ENCODE results near the gene ZNF473.

ZNF473 gene

GRCh38 chr19:50025794-50026549 is at the start of gene ZNF473:
Gene ZNF473 (plus strand): TSS chr19:50026005. CDS start chr19:50031083, 5,078 bp downstream.
- DNase-seq (ENCODE audit: low spot score), result peak; percentile 74

GRCh38 chr19:49976496-49976895 is 49.3 kb upstream of the ZNF473 start:
- no peak for DNase-seq (ENCODE audit: low spot score)

- no peak for DNase-seq (ENCODE audit: low spot score)
These were observed 48.7 kb upstream of the ZNF473 start for GRCh38 chr19:49977076-49977475.

GRCh38 chr19:49977881-49978280 is 47.9 kb upstream of the ZNF473 start:
- DNase-seq (ENCODE audit: low spot score), result no peak

GRCh38 chr19:49978324-49978723 is 47.5 kb upstream of the ZNF473 start:
- DNase-seq (ENCODE audit: low spot score), result no peak

- DNase-seq (ENCODE audit: low spot score), result no peak
These were observed 43.9 kb upstream of the ZNF473 start for GRCh38 chr19:49981603-49982593.

- peak; percentile 64 for DNase-seq (ENCODE audit: low spot score)
These were observed 42.1 kb upstream of the ZNF473 start for GRCh38 chr19:49983645-49984229.

- DNase-seq (ENCODE audit: low spot score), result no peak
These were observed 41.3 kb upstream of the ZNF473 start for GRCh38 chr19:49984491-49984890.

- no peak for DNase-seq (ENCODE audit: low spot score)
These were observed 39.9 kb upstream of the ZNF473 start for GRCh38 chr19:49985871-49986270.

GRCh38 chr19:49986354-49986753 is 39.5 kb upstream of the ZNF473 start:
- DNase-seq (ENCODE audit: low spot score), result no peak

GRCh38 chr19:49987159-49987698 is 38.6 kb upstream of the ZNF473 start:
- peak; percentile 67 for DNase-seq (ENCODE audit: low spot score)

GRCh38 chr19:49988007-49988406 is 37.8 kb upstream of the ZNF473 start:
- DNase-seq (ENCODE audit: low spot score), result no peak

- no peak for DNase-seq (ENCODE audit: low spot score)
These were observed 37.4 kb upstream of the ZNF473 start for GRCh38 chr19:49988433-49988832.

GRCh38 chr19:49997709-49998108 is 28.1 kb upstream of the ZNF473 start:
- peak; percentile 63 for DNase-seq (ENCODE audit: low spot score)

GRCh38 chr19:49999371-50000010 is 26.3 kb upstream of the ZNF473 start:
- no peak for DNase-seq (ENCODE audit: low spot score)

GRCh38 chr19:50000038-50000840 is 25.6 kb upstream of the ZNF473 start:
- DNase-seq (ENCODE audit: low spot score), result no peak

GRCh38 chr19:50000841-50001557 is 24.8 kb upstream of the ZNF473 start:
- DNase-seq (ENCODE audit: low spot score), result no peak

- DNase-seq (ENCODE audit: low spot score), result no peak
These were observed 24.0 kb upstream of the ZNF473 start for GRCh38 chr19:50001775-50002174.

GRCh38 chr19:50002386-50002960 is 23.3 kb upstream of the ZNF473 start:
- no peak for DNase-seq (ENCODE audit: low spot score)

- no peak for DNase-seq (ENCODE audit: low spot score)
These were observed 22.5 kb upstream of the ZNF473 start for GRCh38 chr19:50003254-50003788.

All from HuH-7.5 (cell line).